Fibroblast of skin of right quadriceps (primary cell): ENCODE results near the gene BMPER.

Experiments
- DNase-seq: peaks from one replicate; pipeline ENCODE4 v3.0.0-alpha.2; 2013

BMPER gene

GRCh38 chr7:33905389-33906032 is at the start of gene BMPER:
TSS of gene BMPER (plus strand) at chr7:33905539. CDS start at chr7:33905614, 75 bp downstream.
- peak; percentile 47 for DNase-seq

GRCh38 chr7:33861947-33862346 is 43.4 kb upstream of the BMPER start:
- DNase-seq: no peak

- no peak for DNase-seq
Measured at GRCh38 chr7:33862946-33863814, 42.2 kb upstream of the BMPER start.

GRCh38 chr7:33868166-33868565 is 37.2 kb upstream of the BMPER start:
- DNase-seq: peak; percentile 85

DNA sequence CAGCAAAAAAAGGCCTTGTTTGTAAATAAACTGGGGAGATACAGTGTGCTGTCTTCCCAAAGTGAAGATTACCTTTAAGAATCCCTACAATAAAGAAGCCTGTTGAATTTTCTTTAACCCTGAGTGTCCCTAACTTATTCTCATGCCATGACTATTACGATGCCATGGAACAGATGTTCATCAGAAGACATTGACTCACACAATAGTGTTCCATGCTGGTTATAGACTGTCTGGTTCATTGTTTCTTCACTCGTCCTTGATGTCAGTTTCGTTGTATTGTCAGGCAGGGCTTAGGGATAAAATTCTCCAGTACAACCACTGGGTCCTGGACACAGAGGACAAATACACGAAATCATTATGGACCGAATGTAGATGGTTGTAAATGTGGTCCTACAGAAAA is 36.2 kb upstream of the BMPER start:
- no peak for DNase-seq

DNA sequence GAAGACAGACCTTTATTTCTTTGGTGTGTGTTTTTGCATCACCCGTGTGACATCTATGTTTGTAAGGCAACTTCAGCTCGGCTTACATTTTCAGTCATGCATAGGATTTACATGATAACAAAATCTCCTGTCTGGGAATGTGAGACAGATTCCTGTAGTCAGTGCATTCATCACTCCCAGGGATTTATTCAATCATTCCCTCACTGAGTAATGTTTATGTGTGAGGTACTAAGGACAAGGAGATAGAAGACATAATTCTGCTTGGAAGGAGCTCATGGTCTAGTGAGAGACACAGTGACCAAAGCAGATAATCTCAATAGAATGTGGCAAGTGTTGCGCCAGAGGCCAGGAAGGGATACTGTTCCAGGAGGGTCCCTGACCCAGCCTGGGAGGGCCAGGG is 35.2 kb upstream of the BMPER start:
- peak; percentile 50 for DNase-seq

- peak; percentile 66 for DNase-seq
Measured at GRCh38 chr7:33872870-33873269, 32.5 kb upstream of the BMPER start.

DNA sequence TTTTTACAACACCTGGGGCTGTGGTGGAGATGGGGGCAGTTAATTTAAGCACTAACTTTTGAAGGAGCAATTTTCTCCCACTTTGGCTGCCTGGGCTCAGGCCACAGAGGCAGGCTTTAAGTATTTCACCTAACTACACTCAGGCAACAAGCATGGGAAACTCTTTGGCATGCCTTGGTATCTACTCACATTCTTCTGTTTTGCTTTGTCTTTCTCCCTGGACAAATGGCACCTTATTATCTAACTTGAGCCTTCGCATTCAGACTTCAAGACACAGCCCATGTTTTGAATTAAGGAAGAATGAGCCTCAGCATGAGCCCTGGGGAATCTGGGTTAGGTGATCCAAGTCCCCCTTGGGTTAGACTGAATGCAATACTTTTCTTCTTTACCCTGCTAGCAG is 31.8 kb upstream of the BMPER start:
- DNase-seq: peak; percentile 38

- peak; percentile 89 for DNase-seq
Measured at GRCh38 chr7:33873981-33874750, 31.2 kb upstream of the BMPER start.

DNA sequence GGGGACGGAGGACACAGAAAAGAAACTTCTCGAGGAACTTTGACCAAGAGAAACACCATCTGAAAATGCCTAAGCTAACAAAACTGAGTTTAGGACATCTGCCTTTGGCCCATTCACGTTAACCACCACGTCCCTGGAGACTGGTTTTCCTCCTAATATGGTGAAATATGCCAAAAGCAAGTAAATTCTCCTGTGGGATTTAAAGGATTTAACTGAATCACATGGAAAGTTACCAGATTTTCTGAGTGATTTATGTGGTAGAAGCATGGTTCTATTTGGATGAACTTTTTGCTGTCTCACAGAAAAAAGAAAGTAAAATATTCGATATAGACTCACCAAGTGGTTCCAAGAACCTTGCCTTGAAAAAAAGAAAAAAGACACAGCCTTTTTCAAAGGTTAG is 30.4 kb upstream of the BMPER start:
- DNase-seq: peak; percentile 99

DNA sequence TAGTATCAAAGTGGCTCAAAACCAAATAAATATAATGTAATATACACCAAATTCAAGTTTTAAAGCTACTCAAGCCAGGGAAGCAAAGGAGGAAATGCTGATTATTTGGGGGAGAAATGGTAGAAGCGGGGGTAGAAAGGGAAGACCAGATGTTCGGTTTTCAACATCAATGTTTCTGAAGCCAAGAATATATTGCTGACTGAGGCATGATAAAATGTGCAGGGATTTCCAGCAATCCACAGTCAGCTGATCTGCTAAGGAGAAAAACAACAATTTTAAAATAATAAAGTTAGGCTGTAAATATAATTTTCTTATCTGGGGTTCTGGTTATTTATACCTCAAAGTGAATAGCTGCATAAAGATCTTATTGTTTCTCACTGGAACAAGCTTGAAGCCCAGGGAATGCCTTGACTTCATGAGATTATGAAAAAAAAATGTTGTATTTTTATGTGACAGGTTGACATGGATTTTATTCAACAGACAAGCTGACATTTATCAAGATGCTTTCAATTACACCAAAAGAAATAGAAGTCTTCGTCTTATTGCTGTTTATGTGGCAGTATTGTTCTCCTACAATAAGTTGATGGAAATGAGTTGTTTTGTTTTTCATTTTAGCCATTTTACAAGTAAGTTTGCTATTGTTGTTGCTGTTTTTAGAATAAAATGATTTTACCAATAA is 28.6 kb upstream of the BMPER start:
- no peak for DNase-seq

GRCh38 chr7:33880787-33881186 is 24.6 kb upstream of the BMPER start:
- DNase-seq: peak; percentile 81

DNA sequence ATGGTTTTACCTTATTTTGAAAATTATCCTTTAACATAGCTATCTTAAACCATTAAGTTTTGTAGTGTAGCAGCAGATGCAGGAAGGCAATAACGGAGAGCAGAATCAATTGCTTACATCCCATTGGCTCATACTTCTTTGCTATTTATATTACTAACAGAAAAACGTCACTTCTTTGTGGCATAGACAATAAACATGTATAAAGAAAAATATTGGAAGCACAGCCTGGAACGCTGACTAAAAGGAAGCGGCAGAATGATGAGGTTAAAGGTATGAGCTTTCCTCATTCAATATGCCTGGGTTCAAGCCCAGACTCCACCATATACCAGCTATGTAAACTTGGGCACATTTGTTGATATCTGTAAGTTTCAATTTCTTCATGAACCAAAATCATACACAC is 24.0 kb upstream of the BMPER start:
- DNase-seq: no peak

GRCh38 chr7:33882040-33882837 is 23.1 kb upstream of the BMPER start:
- DNase-seq: no peak

- DNase-seq: no peak
Measured at GRCh38 chr7:33882950-33883670, 22.2 kb upstream of the BMPER start.

DNA sequence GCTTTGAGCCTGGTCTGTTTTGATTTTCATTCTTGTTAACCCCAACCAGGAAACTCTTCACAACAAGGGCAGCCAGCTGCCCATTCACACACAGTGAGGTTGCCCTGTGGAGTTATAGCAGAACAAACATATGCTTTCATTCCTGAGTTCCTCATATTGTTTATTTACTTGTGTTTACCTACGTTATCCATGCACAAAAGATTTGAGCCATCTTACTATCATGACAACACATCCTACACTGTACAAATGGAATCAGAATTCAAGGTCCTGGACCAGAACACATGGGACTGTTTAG is 21.7 kb upstream of the BMPER start:
- no peak for DNase-seq

GRCh38 chr7:33885290-33886148 is 19.8 kb upstream of the BMPER start:
- DNase-seq: peak; percentile 63

- DNase-seq: peak; percentile 52
Measured at GRCh38 chr7:33886149-33886623, 19.2 kb upstream of the BMPER start.

GRCh38 chr7:33887266-33887975 is 17.9 kb upstream of the BMPER start:
- no peak for DNase-seq

DNA sequence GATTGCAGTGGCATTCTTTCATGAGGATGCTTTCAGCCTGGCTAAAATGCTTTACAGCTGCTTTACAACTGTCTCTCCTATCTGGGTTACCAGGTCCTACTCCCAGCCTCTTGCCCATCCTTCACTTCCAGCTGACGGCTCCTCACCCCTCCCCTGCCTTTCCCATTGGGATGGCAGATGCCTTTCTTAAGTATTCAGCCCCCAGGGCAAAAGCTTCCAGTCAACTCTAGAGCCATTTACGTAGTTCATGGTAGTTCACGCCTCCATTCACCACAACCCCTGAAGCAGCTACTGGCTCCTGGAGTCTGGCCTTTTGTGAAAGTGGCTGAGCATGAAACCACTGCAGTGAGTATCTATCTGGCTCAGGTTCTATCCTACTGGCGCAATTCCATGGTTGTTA is 17.2 kb upstream of the BMPER start:
- no peak for DNase-seq
